ENCODE measurements around the gene EXOC3L1.

The EXOC3L1 gene

GRCh38 chr16:67198238-67198734 is 8.3 kb upstream of the EXOC3L1 start:
- no peak for DNase-seq (ENCODE audit: insufficient read length, low spot score)
- FAIRE-seq, result no peak
- no peak for TF ChIP-seq POLR2A (IDR thresholded peaks at IDR 0.05; ENCODE audit: low read depth, low read length)

GRCh38 chr16:67197704-67198103 is 7.8 kb upstream of the EXOC3L1 start:
- TF ChIP-seq POLR2A (IDR thresholded peaks at IDR 0.05; ENCODE audit: low read depth, low read length), result no peak
- FAIRE-seq (no peak), DNase-seq (ENCODE audit: insufficient read length, low spot score) (no peak)

GRCh38 chr16:67196881-67197280 is 6.9 kb upstream of the EXOC3L1 start:
- no peak for DNase-seq (ENCODE audit: insufficient read length, low spot score)
- FAIRE-seq, result no peak
- no peak for TF ChIP-seq POLR2A (IDR thresholded peaks at IDR 0.05; ENCODE audit: low read depth, low read length)

- TF ChIP-seq POLR2A (IDR thresholded peaks at IDR 0.05; ENCODE audit: low read depth, low read length), result no peak
- FAIRE-seq (no peak), DNase-seq (ENCODE audit: insufficient read length, low spot score) (no peak)
Observed at GRCh38 chr16:67195676-67196075, 5.7 kb upstream of the EXOC3L1 start.

- FAIRE-seq, result no peak
- TF ChIP-seq POLR2A (IDR thresholded peaks at IDR 0.05; ENCODE audit: low read depth, low read length), result no peak
- no peak for DNase-seq (ENCODE audit: insufficient read length, low spot score)
Observed at GRCh38 chr16:67194260-67194659, 4.3 kb upstream of the EXOC3L1 start.

- no peak for FAIRE-seq
Observed at GRCh38 chr16:67193536-67193935, 3.6 kb upstream of the EXOC3L1 start.

GRCh38 chr16:67192781-67193361 is 2.9 kb upstream of the EXOC3L1 start:
- no peak for FAIRE-seq
- no peak for TF ChIP-seq POLR2A (IDR thresholded peaks at IDR 0.05; ENCODE audit: low read depth, low read length)
- no peak for DNase-seq (ENCODE audit: insufficient read length, low spot score)

More at GRCh38 chr16:67193536-67193935, 3.6 kb upstream of the EXOC3L1 start:
- DNase-seq (ENCODE audit: insufficient read length, low spot score), result no peak
- TF ChIP-seq POLR2A (IDR thresholded peaks at IDR 0.05; ENCODE audit: low read depth, low read length), result no peak

GRCh38 chr16:67191995-67192681 is 2.2 kb upstream of the EXOC3L1 start, which contains the start of gene E2F4:
Gene E2F4, plus strand, starts transcription at chr16:67192155. Its CDS starts 73 bp downstream, at chr16:67192228.
- DNase-seq (ENCODE audit: insufficient read length, low spot score), result peak; percentile 96
- no peak for FAIRE-seq
- TF ChIP-seq POLR2A (IDR thresholded peaks at IDR 0.05; ENCODE audit: low read depth, low read length), result peak; percentile 73

GRCh38 chr16:67191411-67191994 is 1.6 kb upstream of the EXOC3L1 start:
- no peak for DNase-seq (ENCODE audit: insufficient read length, low spot score)
- no peak for TF ChIP-seq POLR2A (IDR thresholded peaks at IDR 0.05; ENCODE audit: low read depth, low read length)
- FAIRE-seq, result no peak

- FAIRE-seq (no peak), DNase-seq (ENCODE audit: insufficient read length, low spot score) (no peak)
- no peak for TF ChIP-seq POLR2A (IDR thresholded peaks at IDR 0.05; ENCODE audit: low read depth, low read length)
Observed at GRCh38 chr16:67190448-67191399, 788 bp upstream of the EXOC3L1 start.

GRCh38 chr16:67188798-67189197 is 1.1 kb downstream of the EXOC3L1 start:
- DNase-seq (ENCODE audit: insufficient read length, low spot score) (no peak), FAIRE-seq (no peak)
- TF ChIP-seq POLR2A (IDR thresholded peaks at IDR 0.05; ENCODE audit: low read depth, low read length), result no peak

GRCh38 chr16:67188323-67188722 is 1.6 kb downstream of the EXOC3L1 start:
- no peak for FAIRE-seq
- DNase-seq (ENCODE audit: insufficient read length, low spot score), result no peak
- no peak for TF ChIP-seq POLR2A (IDR thresholded peaks at IDR 0.05; ENCODE audit: low read depth, low read length)

GRCh38 chr16:67187175-67187890 is 2.6 kb downstream of the EXOC3L1 start:
- no peak for DNase-seq (ENCODE audit: insufficient read length, low spot score)
- no peak for TF ChIP-seq POLR2A (IDR thresholded peaks at IDR 0.05; ENCODE audit: low read depth, low read length)
- FAIRE-seq, result no peak

All from H54 (cell line).